GM19395 (cell line): ENCODE measurements around the gene TXNDC11.

Experiments
- ATAC-seq: cut with Tn5 transposase; IDR thresholded peaks from one replicate; pipeline ENCODE4 v1.9.1; 2021; ENCODE audit warnings: mild to moderate bottlenecking, moderate library complexity; ENCODE audit not compliant: unreplicated experiment

Gene TXNDC11

GRCh38 chr16:11725457-11725856 is 17.2 kb downstream of the TXNDC11 start:
- no peak for ATAC-seq

DNA sequence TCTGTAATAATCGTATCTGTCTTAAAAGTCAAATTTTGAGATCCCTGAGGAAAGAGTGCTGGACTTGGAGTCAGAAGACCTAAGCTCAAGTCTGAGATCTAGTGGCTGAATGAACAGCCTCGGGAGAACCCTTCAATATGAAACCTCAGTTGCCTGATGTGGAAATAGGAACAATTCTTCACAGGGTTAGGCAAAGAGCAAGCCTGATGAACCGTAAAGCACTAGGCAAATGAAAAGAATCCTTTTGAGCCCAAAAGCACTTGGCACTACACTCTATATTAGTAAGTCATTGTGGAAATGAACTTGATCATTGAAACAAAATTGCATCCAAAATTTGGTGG is 20.2 kb downstream of the TXNDC11 start:
- no peak for ATAC-seq

DNA sequence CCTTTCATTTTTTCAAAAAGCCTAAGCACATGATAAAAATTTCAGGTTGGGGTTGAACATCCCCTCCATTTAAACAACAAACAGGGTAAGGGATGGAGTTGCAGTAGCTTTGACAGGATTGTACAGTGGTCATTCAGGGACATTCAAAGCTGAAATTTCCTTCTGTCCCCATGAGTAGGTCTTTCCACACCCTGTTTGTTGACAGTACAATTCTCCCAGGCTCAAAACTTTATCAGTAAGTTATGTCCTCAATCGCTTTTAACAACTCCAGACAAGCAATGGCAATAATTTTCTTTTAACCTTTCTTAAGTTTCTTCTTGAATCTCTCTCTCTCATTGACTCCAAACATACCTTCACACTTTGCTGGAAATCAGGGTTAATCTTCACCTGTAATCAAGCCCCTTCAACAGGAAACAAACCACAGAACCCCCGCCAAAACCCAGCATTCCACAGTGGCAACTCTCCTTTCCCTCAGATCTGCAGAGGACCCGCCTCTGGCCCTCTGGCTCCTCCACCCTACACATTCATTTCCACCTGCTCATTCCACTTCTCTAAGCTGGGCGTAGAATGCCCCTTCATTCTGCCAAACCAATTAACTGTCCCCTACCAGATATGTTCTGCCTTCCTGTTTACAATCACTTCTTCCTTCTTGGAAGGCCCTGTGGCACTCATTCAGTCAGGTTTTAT is 20.7 kb downstream of the TXNDC11 start:
- no peak for ATAC-seq

GRCh38 chr16:11719762-11720161 is 22.9 kb downstream of the TXNDC11 start:
- no peak for ATAC-seq

GRCh38 chr16:11719171-11719570 is 23.5 kb downstream of the TXNDC11 start:
- ATAC-seq = no peak

- no peak for ATAC-seq
Observed at GRCh38 chr16:11717811-11718210, 24.8 kb downstream of the TXNDC11 start.

- no peak for ATAC-seq
Observed at GRCh38 chr16:11716336-11716735, 26.3 kb downstream of the TXNDC11 start.

DNA sequence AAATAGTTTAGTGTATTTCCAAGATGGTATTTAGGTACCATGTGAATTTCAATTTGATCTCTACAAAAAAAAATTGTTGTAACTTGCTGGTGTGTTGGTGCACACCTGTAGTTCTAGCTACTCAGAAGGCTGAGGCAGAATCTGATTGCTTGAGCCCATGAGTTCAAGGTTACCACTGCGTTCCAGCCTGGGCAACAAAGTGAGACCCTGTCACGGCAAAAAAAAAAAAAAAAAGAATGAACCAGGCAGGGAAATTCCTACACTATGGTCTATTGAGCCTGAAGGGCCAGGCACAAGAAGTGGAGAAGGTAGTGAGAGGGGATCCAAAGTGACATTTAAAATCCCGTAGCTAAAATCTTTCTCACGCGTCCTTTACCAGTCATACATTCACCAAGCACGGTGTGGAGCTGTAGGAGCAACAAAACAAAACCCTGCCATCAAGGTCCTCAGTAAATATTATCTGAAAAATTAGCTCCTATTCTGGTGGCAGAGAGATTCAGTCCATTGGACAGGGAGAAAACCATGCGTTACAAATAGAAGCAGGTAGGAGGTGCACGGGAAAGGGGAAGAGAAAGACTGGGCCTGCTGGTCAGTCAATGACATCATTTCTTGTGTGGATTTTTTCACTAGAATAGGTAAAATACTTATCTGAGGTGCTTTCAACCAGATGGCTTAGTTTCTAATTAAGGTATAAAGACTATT is 27.3 kb downstream of the TXNDC11 start:
- no peak for ATAC-seq

GRCh38 chr16:11712122-11712521 is 30.5 kb downstream of the TXNDC11 start:
- no peak for ATAC-seq

GRCh38 chr16:11711662-11712061 is 31.0 kb downstream of the TXNDC11 start:
- no peak for ATAC-seq

DNA sequence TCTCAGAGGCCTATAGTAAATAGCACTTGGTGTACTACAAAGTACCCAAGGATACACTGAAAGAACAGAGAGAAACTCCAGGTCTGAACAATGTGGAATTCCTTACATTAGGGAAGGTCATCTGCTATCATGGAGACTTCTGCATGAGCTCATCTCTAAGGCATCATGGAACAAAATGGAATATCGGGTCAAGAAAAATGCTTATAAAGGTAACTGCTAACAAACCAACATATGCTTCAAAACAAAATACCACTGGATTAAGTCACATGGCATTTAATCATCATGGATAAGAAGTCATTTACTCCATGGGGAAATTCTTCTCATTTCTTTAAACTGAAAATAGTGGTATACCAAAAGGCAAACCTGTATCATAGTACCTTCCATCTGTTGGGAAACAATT is 34.2 kb downstream of the TXNDC11 start:
- no peak for ATAC-seq

DNA sequence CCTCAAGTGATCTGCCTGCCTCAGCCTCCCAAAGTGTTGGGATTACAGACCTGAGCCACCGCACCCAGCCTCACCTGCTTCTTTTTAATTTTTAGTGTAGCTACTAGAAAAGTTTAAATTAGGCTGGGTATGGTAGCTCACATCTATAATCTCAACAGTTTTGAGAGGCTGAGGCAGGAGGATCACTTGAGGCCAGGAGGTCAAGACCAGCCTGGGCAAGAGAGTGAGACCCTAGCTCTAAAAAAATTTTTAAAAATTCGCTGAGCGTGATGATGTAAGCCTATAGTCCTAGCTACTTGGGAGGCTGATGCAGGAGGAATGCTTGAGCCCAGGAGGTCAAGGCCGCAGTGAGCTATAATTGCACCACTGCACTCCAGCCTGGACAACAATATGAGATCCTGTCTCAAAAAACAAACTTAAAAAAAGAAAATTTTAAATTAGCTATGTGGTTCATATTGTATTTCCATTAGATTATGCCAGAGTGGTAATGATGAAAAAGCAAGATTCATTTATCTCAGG is 34.9 kb downstream of the TXNDC11 start:
- no peak for ATAC-seq

DNA sequence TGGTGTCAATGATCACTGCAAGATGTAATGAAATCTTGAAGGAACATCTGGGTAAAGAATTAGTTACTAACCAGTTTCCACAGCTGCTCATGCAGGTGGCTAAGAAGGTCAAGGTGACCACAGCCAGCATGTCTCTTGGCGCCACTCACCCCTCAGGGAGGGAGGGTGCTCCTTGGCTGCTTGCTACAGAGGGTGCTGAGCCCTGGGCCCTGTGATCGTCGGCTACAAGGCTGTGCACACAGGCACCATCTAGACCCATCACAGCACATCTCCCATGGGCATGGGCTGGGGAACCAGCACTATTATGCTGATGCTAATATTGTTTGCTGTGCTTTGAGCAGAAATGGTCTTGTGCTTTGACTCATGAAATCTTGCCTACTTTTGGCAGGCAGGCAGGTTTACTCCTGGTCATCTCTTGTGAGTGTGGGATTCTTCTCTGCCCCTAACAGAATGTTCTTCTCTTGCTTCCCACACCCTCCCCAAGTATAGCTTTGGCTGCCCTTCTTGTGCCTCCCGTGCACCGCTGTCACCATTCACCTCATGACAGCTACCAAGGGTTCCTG is 36.4 kb downstream of the TXNDC11 start:
- ATAC-seq = peak; percentile 63

- ATAC-seq = no peak
Observed at GRCh38 chr16:11705311-11706025, 37.2 kb downstream of the TXNDC11 start.

GRCh38 chr16:11700264-11701029 is 42.2 kb downstream of the TXNDC11 start:
- ATAC-seq = no peak

GRCh38 chr16:11699234-11699894 is 43.3 kb downstream of the TXNDC11 start:
- ATAC-seq = no peak

DNA sequence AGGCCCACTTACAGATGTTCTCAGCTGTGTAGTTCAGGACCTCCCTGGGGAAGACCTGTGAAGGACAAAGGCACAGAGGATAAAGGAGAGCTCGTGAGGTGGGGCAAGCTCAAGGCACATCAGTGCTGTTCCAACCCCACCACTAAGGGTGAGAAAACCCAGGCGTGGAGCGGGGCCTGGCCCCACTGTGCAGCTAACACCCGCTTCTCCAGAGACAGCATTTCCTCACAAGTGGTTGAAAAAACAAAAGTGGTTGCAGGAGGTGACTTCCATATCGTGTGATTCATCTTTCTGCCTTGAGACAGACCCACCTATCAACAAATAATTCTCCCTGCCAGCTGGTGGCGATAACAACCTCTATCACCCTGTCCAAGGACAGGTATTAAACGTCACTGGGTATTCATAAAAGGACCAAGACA is 44.4 kb downstream of the TXNDC11 start:
- ATAC-seq = no peak

- no peak for ATAC-seq
Observed at GRCh38 chr16:11697319-11697718, 45.3 kb downstream of the TXNDC11 start.

GRCh38 chr16:11696266-11697012 is 46.2 kb downstream of the TXNDC11 start:
- ATAC-seq = no peak

DNA sequence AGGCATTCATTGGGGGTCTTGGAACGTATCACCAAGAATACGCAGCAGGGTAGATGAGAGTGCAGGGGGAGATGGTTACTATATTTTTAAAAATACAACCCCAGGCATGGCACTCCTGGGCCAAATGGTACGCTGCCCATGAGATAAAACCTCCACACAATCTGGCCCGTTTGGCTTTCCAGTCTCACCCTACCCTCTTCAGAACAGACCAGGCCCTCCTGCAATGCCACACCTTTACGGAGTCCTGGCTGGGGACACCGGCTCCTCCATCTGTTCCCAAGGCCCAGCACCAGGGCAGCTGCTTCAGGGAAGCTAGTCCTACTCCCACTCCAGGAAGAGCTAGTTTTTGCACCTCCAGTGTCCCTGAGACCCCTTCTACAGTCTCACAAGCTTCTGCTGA is 50.0 kb downstream of the TXNDC11 start:
- ATAC-seq = no peak
